Measurements from ENCODE around the gene PREX1.
A peak's percentile ranks its signal among the peaks of the same experiment; 100 is the strongest.

PREX1 gene

DNA sequence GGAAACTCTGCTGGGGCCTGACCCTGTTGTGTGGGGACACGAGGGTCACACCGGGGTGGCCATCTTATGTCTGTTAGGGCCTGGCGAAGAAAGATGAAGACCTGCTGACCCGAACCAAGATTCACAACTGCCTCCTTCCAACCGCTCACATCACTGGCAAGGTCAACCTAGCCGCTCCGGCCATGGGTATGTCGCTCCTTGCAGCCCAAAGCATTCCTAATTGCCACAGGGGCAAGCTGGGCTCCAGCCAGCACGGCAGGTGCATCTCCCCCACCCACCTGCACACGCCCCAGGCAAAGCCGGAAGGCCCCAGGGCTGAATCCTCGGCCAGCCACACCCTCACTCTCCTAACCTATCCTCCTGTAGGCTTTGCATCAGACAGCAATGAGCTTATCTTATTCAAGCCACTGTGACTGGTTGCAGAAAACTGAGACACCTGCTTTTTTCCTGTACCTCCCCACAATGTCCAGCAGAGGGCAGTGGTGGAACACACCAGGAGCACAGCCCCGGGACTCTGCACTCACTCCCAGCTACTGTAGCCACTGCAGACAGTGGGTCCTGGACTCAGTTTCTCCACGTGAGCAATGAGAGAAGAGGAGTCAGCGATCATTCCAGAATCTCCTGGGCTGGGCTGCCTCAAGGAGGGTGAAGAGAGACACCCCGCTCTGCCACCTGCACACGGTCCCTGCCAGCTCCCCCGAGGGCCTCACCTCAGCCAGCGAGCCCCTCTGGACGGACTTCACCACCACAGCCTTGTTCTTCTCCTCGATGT is 170.2 kb downstream of the PREX1 start:
- CTCF ChIA-PET, result interaction anchor here (0.6 to 4.7 kb wide), 43 partner anchors 10 to 391 kb away, joined by 3 to 88 read pairs (median 4); partner anchors contain the start of gene ARFGEF2
- no peaks in the 10 kb centered on the region for H3K4me1 ChIP-seq (ENCODE audit: control extremely low read depth in 1 of 4, control insufficient read depth in 4 of 4, insufficient read depth in 4 of 4, low read length in 3 of 4)
- no peaks in the 10 kb centered on the region for H3K27me3 ChIP-seq (replicated peaks in 2 of 5; ENCODE audit: control insufficient read depth in 4 of 5, insufficient read depth in 5 of 5, low read length in 4 of 5)
- peaks cover 30 to 87% (median 65%) of the 10 kb centered on the region in 4 experiments for H3K36me3 ChIP-seq (ENCODE audit: control insufficient read depth in 4 of 4, insufficient read depth in 4 of 4, low read length in 3 of 4)
- peak; percentile 69 to 85 (median 77) for DNase-seq
- no peak overlapping the region for H3K27ac ChIP-seq (ENCODE audit: insufficient read depth in 1 of 2, low read depth in 1 of 2, low read length in 2 of 2, poor library complexity in 1 of 2, severe bottlenecking in 2 of 2)
- peaks cover 0 to 8% (median 0%) of the 10 kb centered on the region in 5 experiments for H3K9me3 ChIP-seq (ENCODE audit: control extremely low read depth in 1 of 5, control insufficient read depth in 4 of 5, insufficient read depth in 2 of 5, low read depth in 1 of 5, low read length in 4 of 5)
- 82% methylated on average over 17 of the region's 21 CpGs for WGBS (ENCODE audit: insufficient coverage)
- H3K4me3 ChIP-seq (ENCODE audit: control insufficient read depth in 1 of 7, extremely low read depth in 1 of 7, insufficient read depth in 4 of 7, low read depth in 2 of 7, low read length in 6 of 7), result no peak overlapping the region
- POLR2A ChIA-PET, result interaction anchor here (0.8 kb wide), 1 partner anchor 292 kb away, joined by 3 read pairs; no protein-coding TSS in a partner anchor

DNA sequence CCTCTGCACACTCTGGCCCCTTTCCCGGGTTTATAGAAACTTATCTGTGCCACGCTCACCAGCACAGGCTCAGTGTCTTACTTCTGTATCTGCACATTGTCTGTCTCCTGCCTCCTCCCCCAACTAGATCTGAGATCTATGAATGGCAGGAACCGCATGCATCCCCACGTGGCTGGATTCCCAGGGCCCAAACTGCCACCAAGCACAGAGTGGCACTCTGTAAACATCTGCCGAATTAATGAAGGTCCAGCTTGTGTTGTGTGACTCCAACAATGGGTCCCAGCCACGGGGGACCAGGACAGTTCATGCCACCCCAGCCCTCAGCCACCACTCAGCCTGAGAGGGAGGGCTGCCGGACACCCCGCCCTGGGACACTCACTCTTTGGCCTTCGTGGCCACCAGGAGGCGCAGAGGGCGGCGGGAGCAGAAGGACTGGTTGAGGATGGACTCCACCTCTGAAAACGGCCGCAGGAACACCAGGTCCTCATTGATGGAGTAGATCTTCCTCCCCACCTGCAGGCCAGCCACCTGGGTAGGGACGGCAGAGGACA is 171.1 kb downstream of the PREX1 start:
- no peak for DNase-seq
- WGBS (ENCODE audit: insufficient coverage), result 94% methylated on average over 13 of the region's 15 CpGs
- H3K27ac ChIP-seq (ENCODE audit: insufficient read depth in 1 of 2, low read depth in 1 of 2, low read length in 2 of 2, poor library complexity in 1 of 2, severe bottlenecking in 2 of 2), result no peak overlapping the region
- H3K9me3 ChIP-seq (ENCODE audit: control extremely low read depth in 1 of 5, control insufficient read depth in 4 of 5, insufficient read depth in 2 of 5, low read depth in 1 of 5, low read length in 4 of 5), result peaks cover 0 to 8% (median 0%) of the 10 kb centered on the region in 5 experiments
- CTCF ChIA-PET, result interaction anchor here (0.8 to 4.7 kb wide), 29 partner anchors 11 to 392 kb away, joined by 3 to 88 read pairs (median 4); partner anchors contain the start of gene ARFGEF2
- H3K36me3 ChIP-seq (ENCODE audit: control insufficient read depth in 4 of 4, insufficient read depth in 4 of 4, low read length in 3 of 4), result peaks cover 32 to 90% (median 71%) of the 10 kb centered on the region in 4 experiments
- no peak overlapping the region for H3K4me3 ChIP-seq (ENCODE audit: control insufficient read depth in 1 of 7, extremely low read depth in 1 of 7, insufficient read depth in 4 of 7, low read depth in 2 of 7, low read length in 6 of 7)
- H3K4me1 ChIP-seq (ENCODE audit: control extremely low read depth in 1 of 4, control insufficient read depth in 4 of 4, insufficient read depth in 4 of 4, low read length in 3 of 4), result no peaks in the 10 kb centered on the region
- H3K27me3 ChIP-seq (replicated peaks in 2 of 5; ENCODE audit: control insufficient read depth in 4 of 5, insufficient read depth in 5 of 5, low read length in 4 of 5), result no peaks in the 10 kb centered on the region
- POLR2A ChIA-PET, result no interaction called here

DNA sequence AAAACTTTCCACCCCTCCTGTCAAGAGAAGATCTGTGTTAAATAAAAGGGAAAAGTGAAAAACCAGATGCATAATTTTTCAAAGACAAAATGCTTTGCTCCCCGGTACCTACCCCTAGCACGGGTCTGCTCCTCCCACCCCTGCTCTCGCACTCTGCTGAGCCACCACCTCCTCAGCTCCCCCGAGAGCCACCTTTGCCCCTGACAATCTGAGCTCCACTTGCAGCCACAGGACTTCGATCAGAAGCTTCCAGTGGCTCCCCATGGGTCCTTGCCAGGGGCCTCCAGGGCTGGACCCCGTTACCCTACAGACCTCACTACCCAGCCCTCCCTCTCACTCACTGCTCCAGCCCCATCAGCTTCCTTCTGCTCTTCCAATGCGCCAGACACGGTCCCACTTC is 171.7 kb downstream of the PREX1 start:
- Histone ChIP-seq H3K27me3 (replicated peaks in 2 of 5; ENCODE audit: control insufficient read depth in 4 of 5, insufficient read depth in 5 of 5, low read length in 4 of 5) (no peaks in the 10 kb centered on the region), H3K4me1 (ENCODE audit: control extremely low read depth in 1 of 4, control insufficient read depth in 4 of 4, insufficient read depth in 4 of 4, low read length in 3 of 4) (no peaks in the 10 kb centered on the region), H3K9me3 (ENCODE audit: control extremely low read depth in 1 of 5, control insufficient read depth in 4 of 5, insufficient read depth in 2 of 5, low read depth in 1 of 5, low read length in 4 of 5) (peaks cover 0 to 8% (median 0%) of the 10 kb centered on the region in 5 experiments), H3K36me3 (ENCODE audit: control insufficient read depth in 4 of 4, insufficient read depth in 4 of 4, low read length in 3 of 4) (peaks cover 35 to 92% (median 75%) of the 10 kb centered on the region in 4 experiments), H3K27ac (ENCODE audit: insufficient read depth in 1 of 2, low read depth in 1 of 2, low read length in 2 of 2, poor library complexity in 1 of 2, severe bottlenecking in 2 of 2) (no peak overlapping the region), H3K4me3 (ENCODE audit: control insufficient read depth in 1 of 7, extremely low read depth in 1 of 7, insufficient read depth in 4 of 7, low read depth in 2 of 7, low read length in 6 of 7) (no peak overlapping the region)
- 84% methylated on average over 7 of the region's 8 CpGs for WGBS (ENCODE audit: insufficient coverage)
- no peak for DNase-seq
- POLR2A ChIA-PET, result no interaction called here
- CTCF ChIA-PET, result interaction anchor here (0.8 to 4.7 kb wide), 8 partner anchors 11 to 299 kb away, joined by 3 to 88 read pairs (median 11); no protein-coding TSS in a partner anchor

DNA sequence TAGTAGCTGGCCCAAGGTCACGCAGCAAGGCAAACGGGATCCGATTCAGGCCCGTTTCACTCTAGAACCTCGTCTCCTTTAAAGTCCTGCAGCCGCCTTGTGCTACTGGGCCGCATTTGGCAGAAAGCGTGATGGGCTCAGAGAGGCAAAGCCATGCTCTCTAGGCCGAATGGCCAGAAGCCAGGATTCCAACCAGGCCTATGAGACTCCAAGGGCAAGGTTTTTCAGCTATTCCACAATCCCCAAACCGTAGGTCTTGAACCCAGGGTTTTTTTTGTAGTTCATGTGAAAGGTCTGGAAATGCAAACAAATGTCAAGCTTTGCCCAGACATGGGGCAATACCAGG is 174.1 kb downstream of the PREX1 start:
- peaks cover 30 to 97% (median 84%) of the 10 kb centered on the region in 4 experiments for H3K36me3 ChIP-seq (ENCODE audit: control insufficient read depth in 4 of 4, insufficient read depth in 4 of 4, low read length in 3 of 4)
- no peak overlapping the region for H3K4me3 ChIP-seq (ENCODE audit: control insufficient read depth in 1 of 7, extremely low read depth in 1 of 7, insufficient read depth in 4 of 7, low read depth in 2 of 7, low read length in 6 of 7)

DNA sequence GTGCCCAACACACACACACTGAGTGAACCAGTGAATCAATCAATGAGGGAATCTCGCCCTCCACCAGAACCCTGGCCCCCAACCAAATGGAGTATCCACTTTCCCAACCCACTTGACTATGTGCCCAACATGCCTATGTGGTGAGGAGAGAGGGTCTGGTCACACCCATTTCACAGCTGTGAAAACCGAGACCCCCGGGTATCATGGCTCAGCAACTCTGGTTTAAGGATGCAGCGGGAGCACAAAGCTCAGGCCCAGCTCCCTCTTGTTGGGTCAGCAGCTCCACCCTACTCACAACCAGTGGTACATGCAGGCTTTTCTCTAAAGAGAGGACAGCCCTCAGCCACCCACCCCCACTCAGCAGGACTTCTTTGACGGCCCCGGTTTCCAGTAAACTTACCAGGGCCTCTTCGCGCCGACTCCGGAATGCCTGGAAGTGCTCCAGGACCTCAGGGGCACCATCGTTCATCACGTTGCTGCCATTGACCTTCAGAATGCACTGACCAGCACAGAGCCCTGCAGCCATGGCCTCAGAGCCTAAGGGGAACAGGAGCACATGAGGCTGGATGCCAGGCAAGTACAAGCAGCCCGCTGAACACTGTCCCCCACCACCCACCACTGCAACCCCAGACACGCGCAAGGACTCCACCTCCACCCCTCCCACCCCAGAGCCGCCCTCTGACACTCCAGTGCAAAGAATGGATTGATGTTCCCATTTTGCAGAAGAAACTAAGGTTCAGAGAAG is 174.7 kb downstream of the PREX1 start:
- ChIA-PET POLR2A (no interaction called here), CTCF (interaction anchor here (1.0 to 1.5 kb wide), 4 partner anchors 18 to 297 kb away, joined by 3 to 4 read pairs (median 3); no protein-coding TSS in a partner anchor)
- H3K27ac ChIP-seq (ENCODE audit: insufficient read depth in 1 of 2, low read depth in 1 of 2, low read length in 2 of 2, poor library complexity in 1 of 2, severe bottlenecking in 2 of 2), result no peak overlapping the region
- peaks cover 26 to 97% (median 87%) of the 10 kb centered on the region in 4 experiments for H3K36me3 ChIP-seq (ENCODE audit: control insufficient read depth in 4 of 4, insufficient read depth in 4 of 4, low read length in 3 of 4)
- H3K9me3 ChIP-seq (ENCODE audit: control extremely low read depth in 1 of 5, control insufficient read depth in 4 of 5, insufficient read depth in 2 of 5, low read depth in 1 of 5, low read length in 4 of 5), result no peaks in the 10 kb centered on the region
- no peaks in the 10 kb centered on the region for H3K4me1 ChIP-seq (ENCODE audit: control extremely low read depth in 1 of 4, control insufficient read depth in 4 of 4, insufficient read depth in 4 of 4, low read length in 3 of 4)
- no peak overlapping the region for H3K4me3 ChIP-seq (ENCODE audit: control insufficient read depth in 1 of 7, extremely low read depth in 1 of 7, insufficient read depth in 4 of 7, low read depth in 2 of 7, low read length in 6 of 7)
- 97% methylated on average over 13 of the region's 16 CpGs for WGBS (ENCODE audit: insufficient coverage)
- DNase-seq, result no peak
- H3K27me3 ChIP-seq (replicated peaks in 2 of 5; ENCODE audit: control insufficient read depth in 4 of 5, insufficient read depth in 5 of 5, low read length in 4 of 5), result no peaks in the 10 kb centered on the region

More for the DNA sequence above, 174.1 kb downstream of the PREX1 start:
- H3K9me3 ChIP-seq (ENCODE audit: control extremely low read depth in 1 of 5, control insufficient read depth in 4 of 5, insufficient read depth in 2 of 5, low read depth in 1 of 5, low read length in 4 of 5), result no peaks in the 10 kb centered on the region
- WGBS (ENCODE audit: insufficient coverage), result 96% methylated on average over 9 of the region's 10 CpGs
- H3K27ac ChIP-seq (ENCODE audit: insufficient read depth in 1 of 2, low read depth in 1 of 2, low read length in 2 of 2, poor library complexity in 1 of 2, severe bottlenecking in 2 of 2), result no peak overlapping the region
- DNase-seq, result no peak
- H3K4me1 ChIP-seq (ENCODE audit: control extremely low read depth in 1 of 4, control insufficient read depth in 4 of 4, insufficient read depth in 4 of 4, low read length in 3 of 4), result no peaks in the 10 kb centered on the region
- H3K27me3 ChIP-seq (replicated peaks in 2 of 5; ENCODE audit: control insufficient read depth in 4 of 5, insufficient read depth in 5 of 5, low read length in 4 of 5), result no peaks in the 10 kb centered on the region
- CTCF ChIA-PET, result interaction anchor here (0.6 to 1.5 kb wide), 3 partner anchors 179 to 265 kb away, joined by 3 read pairs; no protein-coding TSS in a partner anchor
- POLR2A ChIA-PET, result no interaction called here

DNA sequence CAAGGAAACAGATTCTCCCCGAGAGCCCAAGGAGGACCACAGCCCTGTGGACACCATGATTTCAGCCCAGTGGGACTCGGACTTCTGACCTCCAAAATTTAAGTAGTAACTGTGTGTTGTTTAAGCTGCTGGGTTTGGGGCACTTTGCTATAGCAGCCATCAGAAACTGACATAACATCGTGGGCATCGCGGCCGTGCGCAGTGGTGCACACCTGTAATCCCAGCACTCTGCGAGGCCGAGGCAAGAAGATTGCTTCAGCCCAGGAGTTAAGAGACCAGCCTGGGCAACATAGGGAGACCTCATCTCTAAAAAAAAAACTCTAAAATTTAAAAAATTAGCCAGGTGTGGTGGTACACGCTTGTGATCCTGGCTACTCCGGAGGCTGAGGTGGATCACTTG is 175.8 kb downstream of the PREX1 start:
- no peaks in the 10 kb centered on the region for H3K27me3 ChIP-seq (replicated peaks in 2 of 5; ENCODE audit: control insufficient read depth in 4 of 5, insufficient read depth in 5 of 5, low read length in 4 of 5)
- ChIA-PET POLR2A (no interaction called here), CTCF (interaction anchor here (1.0 to 1.3 kb wide), 2 partner anchors 17 to 298 kb away, joined by 3 to 4 read pairs; no protein-coding TSS in a partner anchor)
- no peak overlapping the region for H3K27ac ChIP-seq (ENCODE audit: insufficient read depth in 1 of 2, low read depth in 1 of 2, low read length in 2 of 2, poor library complexity in 1 of 2, severe bottlenecking in 2 of 2)
- no peak overlapping the region for H3K4me3 ChIP-seq (ENCODE audit: control insufficient read depth in 1 of 7, extremely low read depth in 1 of 7, insufficient read depth in 4 of 7, low read depth in 2 of 7, low read length in 6 of 7)
- no peaks in the 10 kb centered on the region for H3K9me3 ChIP-seq (ENCODE audit: control extremely low read depth in 1 of 5, control insufficient read depth in 4 of 5, insufficient read depth in 2 of 5, low read depth in 1 of 5, low read length in 4 of 5)
- 99% methylated on average over 10 of the region's 11 CpGs for WGBS (ENCODE audit: insufficient coverage)
- no peak for DNase-seq
- no peaks in the 10 kb centered on the region for H3K4me1 ChIP-seq (ENCODE audit: control extremely low read depth in 1 of 4, control insufficient read depth in 4 of 4, insufficient read depth in 4 of 4, low read length in 3 of 4)
- peaks cover 26 to 99% (median 88%) of the 10 kb centered on the region in 4 experiments for H3K36me3 ChIP-seq (ENCODE audit: control insufficient read depth in 4 of 4, insufficient read depth in 4 of 4, low read length in 3 of 4)

Measured in common myeloid progenitor, CD34-positive (primary cell).